ENCODE data around the gene PFAS.

The PFAS gene

DNA sequence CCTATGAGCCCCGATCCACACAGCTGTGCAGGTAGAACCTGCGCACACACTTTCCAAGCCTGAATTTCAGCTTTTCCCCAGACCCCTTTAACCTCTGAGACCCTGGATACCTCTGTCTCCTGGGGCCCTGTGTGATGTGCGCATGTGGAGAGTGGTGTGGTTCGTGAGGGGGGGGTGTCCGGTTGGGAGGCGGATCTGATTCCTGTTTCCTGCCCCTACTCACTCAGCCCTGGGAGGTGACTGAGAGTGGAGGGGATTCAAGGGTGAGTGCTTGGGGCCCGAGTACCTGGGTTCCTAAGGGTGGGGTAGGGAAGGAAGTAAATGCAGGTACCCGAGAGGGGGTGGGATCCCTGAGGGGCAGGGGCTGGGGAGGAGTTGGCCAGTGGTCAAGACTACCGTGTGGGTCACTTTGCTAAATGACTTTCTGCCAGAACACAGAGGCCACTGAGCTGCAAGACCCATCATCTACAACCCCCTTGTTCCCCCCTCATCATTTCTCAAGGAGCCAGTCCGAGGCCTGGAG is 61.6 kb downstream of the PFAS start:
- no peak for DNase-seq

GRCh38 chr17:8311131-8311790 is 62.2 kb downstream of the PFAS start:
- no peak for DNase-seq

DNA sequence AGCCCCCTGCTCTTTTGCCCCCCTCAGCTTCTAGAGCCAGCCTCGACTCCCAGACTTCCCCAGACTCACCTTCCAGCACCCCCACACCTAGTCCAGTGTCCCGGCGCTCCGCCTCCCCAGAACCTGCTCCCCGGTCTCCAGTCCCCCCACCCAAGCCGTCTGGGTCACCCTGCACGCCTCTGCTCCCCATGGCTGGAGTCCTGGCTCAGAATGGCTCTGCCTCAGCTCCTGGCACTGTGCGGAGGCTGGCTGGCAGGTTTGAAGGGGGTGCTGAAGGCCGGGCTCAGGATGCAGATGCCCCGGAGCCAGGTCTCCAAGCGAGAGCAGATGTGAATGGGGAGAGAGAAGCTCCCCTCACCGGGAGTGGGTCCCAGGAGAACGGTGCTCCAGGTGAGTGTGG is 63.2 kb downstream of the PFAS start:
- DNase-seq: no peak

DNA sequence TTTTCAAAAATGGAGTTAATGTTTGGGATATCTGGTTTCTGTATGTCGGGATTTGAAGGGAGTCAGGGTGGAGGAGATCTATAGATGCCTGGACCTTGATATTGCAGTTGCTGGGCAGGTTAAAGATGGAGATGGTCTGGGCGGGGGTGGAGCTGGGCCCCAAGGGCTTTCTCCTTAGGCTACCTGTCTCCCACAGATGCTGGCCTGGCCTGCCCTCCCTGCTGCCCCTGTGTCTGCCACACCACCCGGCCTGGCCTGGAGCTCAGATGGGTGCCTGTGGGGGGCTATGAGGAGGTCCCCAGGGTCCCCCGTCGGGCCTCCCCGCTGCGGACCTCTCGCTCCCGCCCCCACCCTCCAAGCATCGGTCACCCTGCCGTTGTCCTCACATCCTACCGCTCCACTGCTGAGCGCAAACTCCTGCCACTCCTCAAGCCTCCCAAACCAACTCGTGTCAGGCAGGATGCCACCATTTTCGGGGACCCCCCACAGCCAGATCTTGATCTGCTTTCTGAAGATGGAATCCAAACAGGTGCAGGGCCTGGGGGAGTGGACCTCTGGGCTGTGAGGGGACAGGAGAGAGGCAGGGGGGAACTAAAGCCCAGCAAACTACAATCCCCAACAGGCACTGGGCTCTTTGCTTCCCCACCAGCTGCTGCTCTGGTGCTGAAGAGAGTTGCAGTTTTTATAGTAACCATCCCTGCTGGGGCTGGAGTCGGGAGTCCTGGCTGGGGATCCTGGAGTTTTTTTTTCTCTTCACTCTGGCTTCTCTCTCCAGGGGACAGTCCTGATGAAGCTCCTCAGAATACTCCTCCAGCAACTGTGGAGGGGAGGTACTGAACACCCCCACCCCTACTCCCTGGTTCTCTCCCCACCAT is 63.9 kb downstream of the PFAS start:
- no peak for DNase-seq

DNA sequence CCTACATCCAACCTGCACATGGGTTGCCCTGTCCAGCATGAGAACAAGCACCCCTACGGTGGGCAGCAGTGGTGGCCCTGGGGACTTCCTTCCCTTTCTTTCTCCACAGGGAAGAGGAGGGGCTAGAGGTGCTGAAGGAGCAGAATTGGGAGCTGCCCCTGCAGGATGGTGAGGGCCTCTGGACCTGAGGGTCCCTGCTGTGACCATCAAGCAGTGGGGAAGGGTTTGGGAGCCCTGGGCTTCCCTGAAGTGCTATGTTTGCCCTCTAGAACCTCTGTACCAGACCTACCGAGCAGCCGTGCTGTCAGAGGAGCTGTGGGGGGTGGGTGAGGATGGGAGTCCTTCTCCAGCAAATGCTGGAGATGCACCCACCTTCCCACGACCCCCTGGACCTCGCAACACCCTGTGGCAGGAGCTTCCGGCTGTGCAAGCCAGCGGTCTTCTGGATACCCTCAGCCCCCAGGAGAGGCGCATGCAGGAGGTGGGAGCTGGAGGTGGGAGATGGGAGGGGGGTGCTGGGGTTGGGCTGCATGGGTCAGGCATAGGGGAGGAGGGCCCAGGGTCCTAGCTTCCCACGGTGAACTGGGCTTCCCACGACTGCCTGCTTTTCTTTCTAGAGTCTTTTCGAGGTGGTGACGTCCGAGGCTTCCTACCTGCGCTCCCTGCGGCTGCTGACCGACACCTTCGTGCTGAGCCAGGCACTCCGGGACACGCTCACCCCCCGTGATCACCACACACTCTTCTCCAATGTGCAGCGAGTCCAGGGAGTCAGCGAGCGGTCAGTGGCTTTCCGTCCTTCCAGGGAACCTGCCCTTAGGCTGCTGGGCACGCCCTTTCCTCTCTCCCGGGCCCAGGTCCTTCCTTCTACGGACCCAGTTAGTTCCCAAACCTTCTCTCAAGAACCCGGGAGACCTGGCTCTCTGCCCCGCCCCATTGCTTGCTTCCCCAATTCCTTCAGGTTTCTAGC is 66.0 kb downstream of the PFAS start:
- no peak for DNase-seq

DNA sequence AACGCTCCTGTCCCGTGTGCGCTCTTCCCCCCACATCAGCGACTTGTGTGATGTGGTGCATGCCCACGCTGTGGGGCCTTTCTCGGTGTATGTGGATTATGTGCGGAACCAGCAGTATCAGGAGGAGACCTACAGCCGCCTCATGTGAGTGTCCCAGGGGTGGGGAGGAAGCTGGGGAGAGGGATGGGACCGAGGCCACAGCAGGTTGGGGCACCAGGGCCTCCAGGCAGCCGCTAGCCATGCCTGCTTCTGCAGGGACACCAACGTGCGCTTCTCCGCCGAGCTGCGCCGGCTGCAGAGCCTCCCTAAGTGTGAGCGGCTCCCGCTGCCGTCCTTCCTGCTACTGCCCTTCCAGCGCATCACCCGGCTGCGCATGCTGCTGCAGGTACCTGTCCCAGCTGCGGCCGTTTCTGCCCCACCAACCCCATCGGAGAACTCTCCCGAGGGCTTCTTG is 66.7 kb downstream of the PFAS start:
- DNase-seq: no peak

- no peak for DNase-seq
Observed at GRCh38 chr17:8318010-8318935, 69.2 kb downstream of the PFAS start.
